H1 (cell line): Measurements from ENCODE around the gene CRISPLD2. TPM values are rescaled to one million over a fixed set of nuclear protein-coding genes. Genes with fewer than 3 reads are reported as not detected.

Experiments used
- CTCF ChIA-PET: fragments of 300-600 bp; sonication (Branson Sonifier 250); formaldehyde crosslinking; loops from one replicate; lab custom pipeline; 2021; ENCODE audit not compliant: partially characterized antibody; lab: Charles Lee
- POLR2A ChIA-PET: fragments of 300-600 bp; sonication (Branson Sonifier 250); formaldehyde crosslinking; loops from one replicate; lab custom pipeline; 2021; ENCODE audit warnings: inconsistent platforms; ENCODE audit not compliant: partially characterized antibody; lab: Charles Lee
- DNase-seq, 2 experiments: peaks; one replicate each; pipeline versions ENCODE4 v3.0.0 to v3.0.0-alpha.2; 2010 to 2022; ENCODE audit warnings: low spot score in 2 of 2, low read depth in 1 of 2, mixed read lengths in 1 of 2
- FAIRE-seq: peaks from 2 replicates; lab custom pipeline; 2011; peaks lifted over from hg19 to GRCh38; lab: Jason Lieb, UNC
- H2AFZ ChIP-seq: 2 replicates; pipeline ENCODE4 v1.8.1; 2012; ENCODE audit warnings: low read length, inconsistent platforms
- H2AK5ac ChIP-seq: 2 replicates; pipeline ENCODE4 v1.6.1; 2013; ENCODE audit warnings: low read depth, low read length
- H2BK120ac ChIP-seq: replicated peaks from 2 replicates; pipeline ENCODE3; 2013; ENCODE audit warnings: low read depth, low read length, inconsistent platforms
- H2BK12ac ChIP-seq: 2 replicates; pipeline ENCODE4 v1.6.1; 2013; ENCODE audit warnings: low read depth, low read length
- H2BK15ac ChIP-seq: 2 replicates; pipeline ENCODE4 v1.6.1; 2013; ENCODE audit warnings: low read length
- H2BK20ac ChIP-seq: 2 replicates; pipeline ENCODE4 v1.6.1; 2013; ENCODE audit warnings: low read length
- H2BK5ac ChIP-seq: 2 replicates; pipeline ENCODE4 v1.6.1; 2013; ENCODE audit warnings: low read depth, low read length
- H3K14ac ChIP-seq: 2 replicates; pipeline ENCODE4 v1.6.1; 2013; ENCODE audit warnings: inconsistent platforms; ENCODE audit not compliant: insufficient read length
- H3K18ac ChIP-seq: 2 replicates; pipeline ENCODE4 v1.6.1; 2013; ENCODE audit warnings: low read length; ENCODE audit errors: extremely low read depth
- H3K23ac ChIP-seq: 2 replicates; pipeline ENCODE4 v1.6.1; 2013; ENCODE audit warnings: inconsistent platforms; ENCODE audit not compliant: insufficient read length
- H3K23me2 ChIP-seq: 2 replicates; pipeline ENCODE4 v1.6.1; 2013; ENCODE audit warnings: low read depth, low read length
- H3K27ac ChIP-seq: 2 replicates; pipeline ENCODE4 v1.6.1; 2011; ENCODE audit warnings: low read depth, low read length, inconsistent platforms
- H3K27me3 ChIP-seq, 4 experiments: replicated peaks in 1 of 4; 1 replicate in 1 of 4; 2 replicates in 3 of 4; pipeline versions ENCODE4 v1.6.1 to v1.8.1; 2011 to 2013; ENCODE audit warnings: low read length in 3 of 4, mild to moderate bottlenecking in 3 of 4, inconsistent platforms in 2 of 4, mixed read lengths in 2 of 4, moderate library complexity in 1 of 4; ENCODE audit not compliant: control insufficient read depth in 3 of 4, insufficient read depth in 3 of 4; ENCODE audit errors: extremely low read depth in 1 of 4
- H3K36me3 ChIP-seq, 4 experiments: 2 replicates each; pipeline versions ENCODE4 v1.6.1 to v1.8.1; 2011 to 2013; ENCODE audit warnings: mild to moderate bottlenecking in 4 of 4, low read length in 3 of 4, moderate library complexity in 2 of 4, control low read depth in 1 of 4, inconsistent platforms in 1 of 4; ENCODE audit not compliant: insufficient read depth in 4 of 4, control insufficient read depth in 2 of 4
- H3K4ac ChIP-seq: replicated peaks from 2 replicates; pipeline ENCODE3; 2013; ENCODE audit warnings: low read length, low read depth, mixed read lengths, inconsistent platforms; ENCODE audit not compliant: insufficient read length
- H3K4me1 ChIP-seq, 4 experiments: replicated peaks in 1 of 4; 1 replicate in 1 of 4; 2 replicates in 3 of 4; pipeline versions ENCODE4 v1.6.1 to v1.8.1; 2011 to 2013; ENCODE audit warnings: low read length in 3 of 4, inconsistent platforms in 2 of 4, mixed read lengths in 1 of 4; ENCODE audit not compliant: insufficient read depth in 4 of 4, control insufficient read depth in 3 of 4
- H3K4me2 ChIP-seq, 2 experiments: 2 replicates each; pipeline versions ENCODE4 v1.6.1 to v1.8.1; 2011 to 2013; ENCODE audit warnings: low read depth in 2 of 2, low read length in 2 of 2, control low read depth in 1 of 2, inconsistent platforms in 1 of 2, mild to moderate bottlenecking in 1 of 2; ENCODE audit not compliant: insufficient read depth in 1 of 2
- H3K4me3 ChIP-seq, 4 experiments: fragments of 200-600, 300-600 bp in 1 of 4; sonication (generic), shearing (Covaris generic), sonication (Bioruptor Twin) in 1 of 4; 2 replicates each; pipeline versions ENCODE4 v1.5.1 to v1.8.1; 2011 to 2016; ENCODE audit warnings: low read length in 4 of 4, low read depth in 3 of 4, control low read depth in 2 of 4, inconsistent platforms in 2 of 4, mild to moderate bottlenecking in 2 of 4, mixed read lengths in 1 of 4, moderate library complexity in 1 of 4; ENCODE audit not compliant: insufficient read depth in 2 of 4; ENCODE audit errors: extremely low read depth in 1 of 4
- H3K56ac ChIP-seq: replicated peaks from 2 replicates; pipeline ENCODE3; 2013; ENCODE audit warnings: low read depth, mild to moderate bottlenecking, mixed read lengths, low read length, inconsistent platforms; ENCODE audit not compliant: insufficient read length
- H3K79me1 ChIP-seq: 2 replicates; pipeline ENCODE4 v1.6.1; 2013; ENCODE audit warnings: low read depth, low read length, control low read depth
- H3K79me2 ChIP-seq, 2 experiments: 2 replicates each; pipeline versions ENCODE4 v1.6.1 to v1.8.1; 2012 to 2013; ENCODE audit warnings: low read length in 2 of 2, mild to moderate bottlenecking in 2 of 2, inconsistent platforms in 1 of 2; ENCODE audit not compliant: insufficient read depth in 2 of 2, control insufficient read depth in 1 of 2
- H3K9ac ChIP-seq, 4 experiments: replicated peaks in 1 of 4; 1 replicate in 1 of 4; 2 replicates in 3 of 4; pipeline versions ENCODE4 v1.6.1 to v1.8.1; 2011 to 2013; ENCODE audit warnings: low read depth in 3 of 4, low read length in 3 of 4, control low read depth in 2 of 4, mild to moderate bottlenecking in 2 of 4, moderate library complexity in 2 of 4, inconsistent platforms in 1 of 4; ENCODE audit errors: extremely low read depth in 1 of 4
- H3K9me3 ChIP-seq, 2 experiments: 2 replicates each; pipeline versions ENCODE4 v1.6.1 to v1.8.1; 2012 to 2013; ENCODE audit warnings: mild to moderate bottlenecking in 2 of 2, moderate library complexity in 2 of 2, control low read depth in 1 of 2, inconsistent platforms in 1 of 2, low read depth in 1 of 2, low read length in 1 of 2, mixed read lengths in 1 of 2; ENCODE audit not compliant: insufficient read depth in 2 of 2
- H4K20me1 ChIP-seq, 2 experiments: replicated peaks in 1 of 2; 2 replicates each; pipeline versions ENCODE3 to v1.8.1; 2011 to 2013; ENCODE audit warnings: inconsistent platforms in 2 of 2, low read length in 2 of 2, mild to moderate bottlenecking in 1 of 2; ENCODE audit not compliant: insufficient read depth in 2 of 2, control insufficient read depth in 1 of 2
- H4K5ac ChIP-seq: 2 replicates; pipeline ENCODE4 v1.6.1; 2013; ENCODE audit warnings: low read length, low read depth, mixed read lengths, inconsistent platforms; ENCODE audit not compliant: insufficient read length
- H4K8ac ChIP-seq: 2 replicates; pipeline ENCODE4 v1.8.0; 2013; ENCODE audit warnings: mild to moderate bottlenecking, moderate library complexity, low read length, inconsistent platforms; ENCODE audit not compliant: insufficient read depth; ENCODE audit errors: extremely low read depth
- H4K91ac ChIP-seq: replicated peaks from 2 replicates; pipeline ENCODE3; 2013; ENCODE audit warnings: low read length, mixed read lengths, inconsistent platforms; ENCODE audit not compliant: insufficient read length
- CREB1 ChIP-seq: IDR thresholded peaks from 2 replicates; pipeline ENCODE4 v1.6.1; 2012; ENCODE audit warnings: inconsistent platforms
- EZH2 ChIP-seq: fragments of 200-600 bp; sonication (generic); IDR thresholded peaks from 2 replicates; pipeline ENCODE4 v1.7.1; 2012; ENCODE audit warnings: low read depth, mild to moderate bottlenecking, moderate library complexity, low read length, inconsistent platforms; ENCODE audit not compliant: severe bottlenecking
- FOSL1 ChIP-seq: IDR thresholded peaks from 2 replicates; pipeline ENCODE4 v1.6.1; 2011; ENCODE audit warnings: mild to moderate bottlenecking, low read depth, low read length, moderate library complexity; ENCODE audit not compliant: insufficient read depth
- KDM1A ChIP-seq: fragments of 200-600, 300-600 bp; sonication (generic); IDR thresholded peaks from 2 replicates; pipeline ENCODE4 v1.7.1; 2016; ENCODE audit warnings: mild to moderate bottlenecking, low read length, borderline replicate concordance
- KDM5A ChIP-seq: fragments of 200-600 bp; IDR thresholded peaks from 2 replicates; pipeline ENCODE4 v1.7.1; 2012; ENCODE audit warnings: mild to moderate bottlenecking, low read length, inconsistent platforms, mixed read lengths
- POLR2AphosphoS5 ChIP-seq: IDR thresholded peaks from 2 replicates; pipeline ENCODE4 v1.6.1; 2011; ENCODE audit warnings: low read depth, low read length
- RXRA ChIP-seq: IDR thresholded peaks from 2 replicates; pipeline ENCODE4 v1.6.1; 2011; ENCODE audit warnings: low read depth, mild to moderate bottlenecking, low read length, moderate library complexity; ENCODE audit not compliant: insufficient read depth
- SUZ12 ChIP-seq: fragments of 200-600 bp; sonication (generic); IDR thresholded peaks from 2 replicates; pipeline ENCODE4 v1.6.1; 2012; ENCODE audit warnings: mild to moderate bottlenecking, inconsistent platforms, low read length, moderate library complexity, mixed read lengths
- WGBS, 2 experiments: shearing (Covaris generic) in 1 of 2; methylation state at CpG; one replicate each; pipeline versions ENCODE4 v1.1.6 to v1.1.7; 2013 to 2015; ENCODE audit warnings: low lambda C conversion rate in 2 of 2, mixed read lengths in 2 of 2, inconsistent platforms in 1 of 2, low coverage in 1 of 2, missing lambda C conversion rate in 1 of 2; ENCODE audit not compliant: insufficient replicate concordance in 2 of 2, insufficient coverage in 1 of 2, insufficient read length in 1 of 2; ENCODE audit errors: extremely low coverage in 1 of 2, missing lambda C conversion rate in 1 of 2; 5-methylcytosine and 5-hydroxymethylcytosine counted together
- polyA plus RNA-seq, 7 experiments: library from polyadenylated mRNA; depleted of rRNA in 3 of 7; stranded (reverse) in 5 of 7; unstranded in 2 of 7; fragments of >200 nt in 5 of 7; fragments of 200-250 nt in 2 of 7; gene quantifications; 1 replicate in 5 of 7; 2 replicates in 1 of 7; 4 replicates in 1 of 7; pipeline versions ENCODE4 v1.2.1 to v1.2.3, GENCODE V29; 2011 to 2013; ENCODE audit warnings: missing spikeins in 2 of 7, mixed read lengths in 2 of 7
- total RNA-seq: library from RNA; stranded (reverse); fragmentation: NEBNext Ultra II Directional; extraction: Animal tissue kit (Norgen Biotek cat#: 25700); gene quantifications from 2 replicates; pipeline ENCODE4 v1.2.1, GENCODE V29; 2021

Gene CRISPLD2
- total and polyA plus RNA-seq, 2 of the 8 experiments (the other 6 are each of a cell fraction or from before 2014, with no cell fraction given), result 2.7 to 5.1 TPM

DNA sequence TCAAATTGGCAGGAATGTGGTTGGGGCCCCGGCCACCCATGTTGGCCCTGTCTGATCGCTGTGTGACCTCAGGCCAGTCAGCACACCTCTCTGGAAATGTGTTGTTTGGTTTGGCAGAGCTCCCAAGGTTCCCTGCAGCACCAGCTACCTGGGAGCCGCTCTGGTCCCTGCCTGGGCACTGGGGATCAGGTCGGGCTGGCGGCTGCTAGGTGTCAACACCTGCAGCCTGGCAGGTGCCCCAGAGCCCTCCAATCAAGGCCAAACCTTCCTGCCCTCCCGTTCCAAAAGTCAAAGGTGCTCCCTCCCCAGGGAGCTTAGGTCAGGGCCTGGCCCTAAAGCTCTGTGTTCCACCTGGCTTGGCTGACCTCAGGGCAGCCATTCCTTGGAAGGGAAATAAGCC is 135.6 kb downstream of the CRISPLD2 start:
- Histone ChIP-seq H4K8ac (no peak overlapping the region), H3K23me2 (no peaks in the 10 kb centered on the region), H2BK5ac (no peak overlapping the region), H2AK5ac (no peak overlapping the region), H3K4ac (peak overlapping the region; percentile 53), H3K18ac (no peak overlapping the region), H3K56ac (no peak overlapping the region), H3K79me1 (no peaks in the 10 kb centered on the region), H3K27me3 (no peaks in the 10 kb centered on the region), H4K91ac (no peak overlapping the region), H4K20me1 (peaks cover 0 to 2% of the 10 kb centered on the region in 2 experiments), H2AFZ (no peak overlapping the region), H3K4me3 (no peak overlapping the region), H3K14ac (no peak overlapping the region), H2BK12ac (no peak overlapping the region), H3K4me1 (no peaks in the 10 kb centered on the region), H2BK15ac (no peak overlapping the region), H3K4me2 (no peak overlapping the region), H3K79me2 (no peaks in the 10 kb centered on the region), H3K9me3 (no peaks in the 10 kb centered on the region; a peak in 1 of 4 replicates), H3K9ac (peak overlapping the region in 1 of 4 experiments; percentile 6; a peak in 1 of 7 replicates), H3K36me3 (no peaks in the 10 kb centered on the region), H2BK20ac (no peak overlapping the region), H3K23ac (no peak overlapping the region), H2BK120ac (no peak overlapping the region), H3K27ac (no peak overlapping the region), H4K5ac (no peak overlapping the region)
- ChIA-PET POLR2A (no interaction called here), CTCF (interaction anchor here (0.6 to 7.9 kb wide), 10 partner anchors 12 to 333 kb away, joined by 3 to 169 read pairs (median 22); no protein-coding TSS in a partner anchor)
- DNase-seq (no peak), FAIRE-seq (no peak)
- 88% methylated on average over 6 of the region's 6 CpGs; no CpG with 5 or more reads in 1 of the 2 experiments for WGBS, 2 experiments
- TF ChIP-seq POLR2AphosphoS5, result no peak
- TF ChIP-seq FOSL1, result no peak
- TF ChIP-seq RXRA, result no peak
- no peak for TF ChIP-seq KDM5A
- TF ChIP-seq EZH2, result no peak
- TF ChIP-seq CREB1, result no peak
- no peak for TF ChIP-seq SUZ12
- no peak for TF ChIP-seq KDM1A
